ENCODE data around the gene PLAAT2.

DNA sequence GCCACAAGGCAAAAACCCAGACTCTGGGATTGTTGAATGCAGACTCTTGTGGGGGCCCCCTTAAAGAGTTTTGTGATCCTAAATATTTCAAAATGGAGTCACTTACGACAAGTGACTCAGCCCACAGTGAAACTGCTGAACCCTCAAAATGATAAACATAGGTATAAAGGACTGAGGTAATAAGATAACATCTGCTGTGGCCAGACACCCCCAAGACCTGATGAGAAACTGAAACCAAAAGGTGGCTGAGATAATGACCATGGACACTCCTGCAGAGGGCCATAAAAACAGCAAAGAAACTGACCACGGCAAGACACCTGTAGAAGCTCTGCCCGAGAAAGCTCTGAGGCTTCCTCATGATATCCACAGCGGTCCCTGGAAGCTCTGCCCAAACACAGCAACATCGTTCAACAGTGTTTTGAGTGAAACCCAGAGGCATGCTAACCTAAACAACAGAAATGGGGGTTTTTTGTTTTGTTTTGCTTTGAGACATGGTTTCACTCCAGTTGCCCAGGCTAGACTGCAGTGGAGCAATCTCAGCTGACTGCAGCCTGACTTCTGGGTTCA, 28.2 kb downstream of the PLAAT2 start:
- TF ChIP-seq POLR2A (IDR thresholded peaks at IDR 0.05) = no peak
- TF ChIP-seq, protein P1, sequence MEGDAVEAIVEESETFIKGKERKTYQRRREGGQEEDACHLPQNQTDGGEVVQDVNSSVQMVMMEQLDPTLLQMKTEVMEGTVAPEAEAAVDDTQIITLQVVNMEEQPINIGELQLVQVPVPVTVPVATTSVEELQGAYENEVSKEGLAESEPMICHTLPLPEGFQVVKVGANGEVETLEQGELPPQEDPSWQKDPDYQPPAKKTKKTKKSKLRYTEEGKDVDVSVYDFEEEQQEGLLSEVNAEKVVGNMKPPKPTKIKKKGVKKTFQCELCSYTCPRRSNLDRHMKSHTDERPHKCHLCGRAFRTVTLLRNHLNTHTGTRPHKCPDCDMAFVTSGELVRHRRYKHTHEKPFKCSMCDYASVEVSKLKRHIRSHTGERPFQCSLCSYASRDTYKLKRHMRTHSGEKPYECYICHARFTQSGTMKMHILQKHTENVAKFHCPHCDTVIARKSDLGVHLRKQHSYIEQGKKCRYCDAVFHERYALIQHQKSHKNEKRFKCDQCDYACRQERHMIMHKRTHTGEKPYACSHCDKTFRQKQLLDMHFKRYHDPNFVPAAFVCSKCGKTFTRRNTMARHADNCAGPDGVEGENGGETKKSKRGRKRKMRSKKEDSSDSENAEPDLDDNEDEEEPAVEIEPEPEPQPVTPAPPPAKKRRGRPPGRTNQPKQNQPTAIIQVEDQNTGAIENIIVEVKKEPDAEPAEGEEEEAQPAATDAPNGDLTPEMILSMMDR (IDR thresholded peaks at IDR 0.05) = no peak
- TF ChIP-seq POLR2AphosphoS5 (IDR thresholded peaks at IDR 0.05) = no peak

Measured in breast epithelium (tissue), 3 donors.